GM18951 (cell line): ENCODE data around the gene NUDT8.
"Not testable (repeated sequence)": the region's sequence is repeated elsewhere in the genome, so short reads cannot be mapped to it uniquely, and the experiment has no call there.

Experiments used
- POLR2A ChIP-seq: IDR thresholded peaks from 4 replicates; pipeline ENCODE4 v1.6.1; 2011; ENCODE audit warnings: mild to moderate bottlenecking; ENCODE audit not compliant: insufficient read length, insufficient read depth; ENCODE audit errors: extremely low read depth
- in situ Hi-C: fragments of 300-500 bp; cut with MboI; formaldehyde crosslinking; loops from one replicate; pipeline ENCODE4 v1.12.0; 2022; ENCODE audit warnings: low sequenced_read_pairs, mixed read lengths, inconsistent platforms; ENCODE audit not compliant: unreplicated experiment

Gene NUDT8

GRCh38 chr11:67633758-67634365 is 4.1 kb upstream of the NUDT8 start:
- TF ChIP-seq POLR2A = no peak
- in situ Hi-C loops = no loop called here

- TF ChIP-seq POLR2A = no peak
- in situ Hi-C loops = no loop called here
Observed at GRCh38 chr11:67632982-67633755, 3.4 kb upstream of the NUDT8 start.

- in situ Hi-C loops = no loop called here
- no peak for TF ChIP-seq POLR2A
Observed at GRCh38 chr11:67632175-67632981, 2.6 kb upstream of the NUDT8 start.

GRCh38 chr11:67631853-67632174 is 2.1 kb upstream of the NUDT8 start:
- no peak for TF ChIP-seq POLR2A
- in situ Hi-C loops = no loop called here

- no peak for TF ChIP-seq POLR2A
- in situ Hi-C loops = no loop called here
Observed at GRCh38 chr11:67631411-67631810, 1.7 kb upstream of the NUDT8 start.

GRCh38 chr11:67630943-67631331 is 1.2 kb upstream of the NUDT8 start:
- TF ChIP-seq POLR2A = no peak
- in situ Hi-C loops = no loop called here

- peak; percentile 75 for TF ChIP-seq POLR2A
- in situ Hi-C loops = no loop called here
Observed at GRCh38 chr11:67630228-67630942, 648 bp upstream of the NUDT8 start.

GRCh38 chr11:67628710-67629385 is 889 bp downstream of the NUDT8 start:
- in situ Hi-C loops = no loop called here
- TF ChIP-seq POLR2A = no peak

GRCh38 chr11:67627812-67628624 is 1.7 kb downstream of the NUDT8 start:
- in situ Hi-C loops = no loop called here
- no peak for TF ChIP-seq POLR2A

GRCh38 chr11:67627441-67627811 is 2.3 kb downstream of the NUDT8 start:
- TF ChIP-seq POLR2A = no peak
- in situ Hi-C loops = no loop called here

GRCh38 chr11:67626970-67627369 is 2.8 kb downstream of the NUDT8 start:
- TF ChIP-seq POLR2A = no peak
- in situ Hi-C loops = no loop called here

- in situ Hi-C loops = not testable (repeated sequence)
Observed at GRCh38 chr11:67626131-67626833, 3.5 kb downstream of the NUDT8 start.

GRCh38 chr11:67623795-67624194 is 5.9 kb downstream of the NUDT8 start:
- in situ Hi-C loops = not testable (repeated sequence)

GRCh38 chr11:67622905-67623304 is 6.8 kb downstream of the NUDT8 start:
- in situ Hi-C loops = not testable (repeated sequence)

GRCh38 chr11:67621928-67622327 is 7.8 kb downstream of the NUDT8 start:
- in situ Hi-C loops = not testable (repeated sequence)

- in situ Hi-C loops = not testable (repeated sequence)
Observed at GRCh38 chr11:67620621-67621020, 9.1 kb downstream of the NUDT8 start.
